NCI-H69 (cell line): ENCODE data around the gene LTO1.
"Not testable (repeated sequence)": the region's sequence is repeated elsewhere in the genome, so short reads cannot be mapped to it uniquely, and the experiment has no call there.

Experiments
- DNase-seq: peaks from one replicate; lab custom pipeline; 2025; lab: John Stamatoyannopoulos, UW

The LTO1 gene

GRCh38 chr11:69634590-69634989 lies 40.6 kb downstream of the LTO1 start:
- DNase-seq, result no peak

GRCh38 chr11:69634069-69634468 lies 41.1 kb downstream of the LTO1 start:
- no peak for DNase-seq

GRCh38 chr11:69632900-69633299 lies 42.3 kb downstream of the LTO1 start:
- no peak for DNase-seq

GRCh38 chr11:69630424-69630823 lies 44.7 kb downstream of the LTO1 start:
- DNase-seq, result no peak

GRCh38 chr11:69630017-69630416 lies 45.1 kb downstream of the LTO1 start:
- no peak for DNase-seq

GRCh38 chr11:69627551-69627950 lies 47.6 kb downstream of the LTO1 start:
- DNase-seq, result no peak

- DNase-seq, result no peak
These were observed 49.7 kb downstream of the LTO1 start for GRCh38 chr11:69625476-69625875.

DNA sequence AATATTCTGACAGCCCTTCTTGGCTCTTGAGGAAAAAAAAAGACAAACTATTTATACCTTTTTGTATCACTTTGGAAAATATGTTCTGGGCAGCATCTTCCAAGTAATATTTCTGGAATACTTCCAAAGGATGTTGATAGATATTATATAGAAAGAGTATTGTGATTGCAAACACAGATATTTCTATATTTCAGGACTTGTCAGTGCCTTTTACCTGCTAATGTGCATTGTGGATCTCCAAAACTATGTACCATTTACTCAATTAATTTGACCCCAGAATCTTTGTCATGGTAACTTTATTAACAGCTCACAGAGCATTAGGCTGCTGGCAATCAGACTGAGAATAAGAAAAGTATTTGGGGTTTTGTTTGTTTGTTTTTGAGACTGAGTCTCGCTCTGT lies 50.9 kb downstream of the LTO1 start:
- DNase-seq, result no peak

GRCh38 chr11:69622097-69622681 lies 53.0 kb downstream of the LTO1 start:
- DNase-seq, result not testable (repeated sequence)

DNA sequence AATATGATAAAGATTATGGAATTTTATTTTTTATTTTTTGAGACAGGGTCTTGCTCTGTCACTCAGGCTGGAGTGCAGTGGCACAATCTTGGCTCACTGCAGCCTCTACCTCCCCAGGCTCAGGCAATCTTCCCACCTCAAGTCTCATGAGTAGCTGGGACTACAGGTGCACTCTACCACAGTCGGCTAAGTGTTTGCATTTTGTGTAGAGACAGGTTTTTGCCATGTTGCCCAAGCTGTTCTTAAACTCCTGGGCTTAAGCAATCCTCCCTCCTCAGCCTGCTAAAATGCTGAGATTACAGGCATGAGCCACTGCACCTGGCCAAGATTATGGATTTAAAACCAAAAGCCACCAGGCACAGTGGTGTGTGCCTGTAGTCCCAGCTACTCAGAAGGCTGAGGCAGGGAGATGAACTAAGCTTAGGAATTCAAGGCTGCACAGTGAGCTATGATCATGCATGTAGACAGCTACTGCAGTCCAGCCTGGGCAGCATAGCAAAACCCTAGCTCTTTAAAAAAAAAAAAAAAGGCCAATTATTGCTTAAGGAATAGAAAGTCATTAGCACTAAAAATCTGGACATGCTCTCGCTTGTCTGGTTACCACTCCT lies 54.4 kb downstream of the LTO1 start:
- DNase-seq, result no peak

DNA sequence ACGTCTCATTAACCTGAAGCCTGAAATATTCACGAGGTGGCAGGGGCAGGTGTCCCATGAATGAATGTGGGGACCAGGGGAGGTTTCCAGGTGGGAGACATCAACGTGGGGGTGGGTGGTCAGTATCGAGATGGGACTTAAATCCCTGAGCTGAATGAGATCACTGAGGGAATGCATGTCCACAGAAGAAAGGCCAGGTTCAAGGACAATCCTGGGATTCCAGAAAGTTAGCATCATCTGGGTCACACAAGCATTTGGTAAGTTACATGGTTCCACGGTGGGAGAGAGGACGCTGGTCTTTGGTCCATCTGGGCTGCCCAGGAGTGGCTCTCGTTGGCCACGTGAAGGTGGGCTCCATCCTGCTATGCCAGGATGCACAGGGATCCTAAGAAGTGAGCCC lies 56.9 kb downstream of the LTO1 start:
- no peak for DNase-seq

- DNase-seq, result no peak
These were observed 57.5 kb downstream of the LTO1 start for GRCh38 chr11:69617682-69618081.

GRCh38 chr11:69617220-69617619 lies 57.9 kb downstream of the LTO1 start:
- no peak for DNase-seq
